Muscle layer of colon (tissue), 2 donors: ENCODE measurements around the gene C1orf21.
A peak's percentile ranks its signal among the peaks of the same experiment; 100 is the strongest.
"Not testable (repeated sequence)": the region's sequence is repeated elsewhere in the genome, so short reads cannot be mapped to it uniquely, and the experiment has no call there.

Experiments used
- H3K27ac ChIP-seq: one replicate; pipeline ENCODE4 v1.7.0; 2013; ENCODE audit warnings: low read depth, mild to moderate bottlenecking, low read length, moderate library complexity
- H3K27me3 ChIP-seq, 2 donors: one replicate each; pipeline ENCODE4 v1.7.0; 2013; ENCODE audit warnings: low read length in 2 of 2, mild to moderate bottlenecking in 2 of 2; ENCODE audit not compliant: insufficient read depth in 2 of 2, control insufficient read depth in 1 of 2
- H3K36me3 ChIP-seq: one replicate; pipeline ENCODE4 v1.7.0; 2013; ENCODE audit warnings: mild to moderate bottlenecking, low read length; ENCODE audit not compliant: insufficient read depth
- H3K4me1 ChIP-seq: one replicate; pipeline ENCODE4 v1.7.0; 2013; ENCODE audit warnings: mild to moderate bottlenecking, low read length; ENCODE audit not compliant: insufficient read depth
- H3K4me3 ChIP-seq, 2 donors: one replicate each; pipeline ENCODE4 v1.7.0; 2013; ENCODE audit warnings: low read length in 2 of 2, low read depth in 1 of 2, mild to moderate bottlenecking in 1 of 2, moderate library complexity in 1 of 2
- H3K9ac ChIP-seq: one replicate; pipeline ENCODE4 v1.7.0; 2013; ENCODE audit warnings: low read length
- H3K9me3 ChIP-seq: one replicate; pipeline ENCODE4 v1.7.0; 2013; ENCODE audit warnings: mild to moderate bottlenecking, low read length
- donor health status: abdominal sarcoma.
- donor health status: Adenocarcinoma of cecum.

The C1orf21 gene

DNA sequence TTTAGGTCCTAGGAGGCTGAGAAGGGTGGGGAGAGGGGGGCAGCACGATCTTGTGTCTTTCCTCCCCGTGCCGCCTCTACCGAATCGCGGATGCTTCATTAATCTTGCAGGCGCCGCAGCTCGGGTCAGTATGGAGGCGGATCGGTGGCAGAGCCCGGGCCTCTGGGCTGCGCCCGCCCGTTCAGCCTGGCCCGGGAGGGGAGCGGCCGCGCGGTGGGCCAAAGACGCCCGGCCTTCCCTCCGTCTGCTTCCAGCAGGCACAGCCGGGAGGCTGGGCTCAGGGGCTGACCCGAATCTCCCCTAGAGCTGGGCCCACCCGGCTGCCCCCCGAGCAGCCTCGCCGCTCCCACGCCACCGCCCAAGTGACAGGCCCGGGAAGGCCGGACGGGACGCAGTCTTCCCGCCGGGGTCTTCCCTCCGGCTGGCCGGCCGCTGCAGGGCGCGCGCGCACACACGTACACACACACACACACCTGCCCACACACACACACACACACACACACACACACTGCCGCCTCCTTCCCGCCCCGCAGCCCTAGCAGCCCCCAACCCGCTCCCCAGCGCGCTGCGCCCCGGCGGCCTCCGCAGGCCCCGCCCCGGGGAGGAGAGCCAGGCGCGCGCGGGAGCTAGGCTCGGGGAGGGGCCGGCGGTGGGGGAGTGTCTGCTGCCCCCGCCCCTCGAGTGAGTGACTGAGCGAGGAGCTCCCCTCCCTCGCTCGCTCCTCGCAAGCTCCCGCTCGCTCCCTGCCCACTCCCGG is at the start of gene C1orf21:
Gene C1orf21, plus strand, starts transcription at position 718 of the 757 bp plus-strand sequence. CDS start 90,481 bp downstream, outside the sequence.
- peak within 1 kb of the TSS; percentile 73 for H3K27ac ChIP-seq

GRCh38 chr1:184337865-184338264 is 49.0 kb upstream of the C1orf21 start:
- not testable (repeated sequence) for H3K27me3 ChIP-seq, H3K4me1 ChIP-seq, H3K27ac ChIP-seq, H3K9ac ChIP-seq, H3K4me3 ChIP-seq, H3K36me3 ChIP-seq, H3K9me3 ChIP-seq

More for the DNA sequence above, at the start of gene C1orf21:
- H3K4me1 ChIP-seq = peaks cover 23% of the 10 kb centered on the region
- peak within 1 kb of the TSS; percentile 68 for H3K9ac ChIP-seq
- H3K27me3 ChIP-seq = peaks cover 0 to 4% of the 10 kb centered on the region in 2 donors
- H3K4me3 ChIP-seq = peak within 1 kb of the TSS; percentile 87 to 90
- H3K9me3 ChIP-seq = no peaks in the 10 kb centered on the region
- no peaks in the 10 kb centered on the region for H3K36me3 ChIP-seq

- Histone ChIP-seq H3K27ac (no peak overlapping the region), H3K4me3 (no peak overlapping the region), H3K36me3 (no peaks in the 10 kb centered on the region), H3K4me1 (no peaks in the 10 kb centered on the region), H3K27me3 (no peaks in the 10 kb centered on the region), H3K9ac (no peak overlapping the region), H3K9me3 (no peaks in the 10 kb centered on the region)
Measured at GRCh38 chr1:184340984-184341383, 45.8 kb upstream of the C1orf21 start.

DNA sequence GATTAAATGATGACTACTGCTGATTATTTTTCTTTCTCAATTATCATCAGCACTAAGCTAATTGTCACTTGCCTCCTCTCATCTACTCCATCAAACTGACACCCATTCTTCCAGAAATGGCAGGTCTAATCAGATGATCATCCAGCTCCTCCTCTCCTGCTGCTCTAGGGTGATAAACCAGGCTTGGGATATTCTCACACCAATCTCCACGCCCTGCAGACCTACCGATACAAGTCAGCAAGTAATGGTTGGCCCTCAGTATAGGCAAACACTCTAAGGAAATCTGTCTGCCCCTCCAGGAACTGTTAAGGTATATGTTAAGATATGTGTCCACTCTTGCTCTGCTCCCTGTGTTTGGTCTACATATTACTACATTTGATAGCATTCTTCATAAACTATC is 36.3 kb upstream of the C1orf21 start:
- H3K36me3 ChIP-seq = no peaks in the 10 kb centered on the region
- no peak overlapping the region for H3K9ac ChIP-seq
- no peak overlapping the region for H3K27ac ChIP-seq
- H3K4me3 ChIP-seq = no peak overlapping the region
- no peaks in the 10 kb centered on the region for H3K9me3 ChIP-seq
- H3K4me1 ChIP-seq = no peaks in the 10 kb centered on the region
- H3K27me3 ChIP-seq = no peaks in the 10 kb centered on the region

DNA sequence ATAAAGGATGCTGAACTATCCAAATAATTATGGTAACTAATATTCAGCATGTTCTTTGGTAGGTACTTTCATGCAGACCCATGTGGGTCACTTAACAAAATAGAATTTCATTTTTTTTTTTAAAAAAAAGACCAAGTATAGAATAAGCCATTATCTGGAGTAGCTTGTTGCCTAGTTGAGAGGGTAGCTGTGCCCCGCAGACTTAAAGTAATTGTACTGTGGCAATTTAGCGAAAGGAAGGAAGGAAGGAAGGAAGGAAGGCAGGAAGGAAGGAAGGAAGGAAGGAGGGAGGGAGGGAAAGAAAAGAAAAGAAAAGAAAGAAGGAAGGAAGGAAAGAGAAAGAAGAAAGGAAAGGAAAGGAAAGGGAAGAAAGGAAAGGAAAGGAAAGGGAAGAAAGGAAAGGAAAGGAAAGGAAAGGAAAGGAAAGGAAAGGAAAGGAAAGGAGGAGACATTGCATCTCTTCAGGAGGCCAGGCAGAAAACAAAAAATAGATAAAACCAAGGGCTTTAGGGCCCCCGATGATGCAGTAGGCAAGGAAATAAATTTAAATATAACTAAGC is 35.3 kb upstream of the C1orf21 start:
- no peaks in the 10 kb centered on the region for H3K36me3 ChIP-seq
- H3K9me3 ChIP-seq = no peaks in the 10 kb centered on the region
- H3K4me3 ChIP-seq = no peak overlapping the region
- no peaks in the 10 kb centered on the region for H3K27me3 ChIP-seq
- no peak overlapping the region for H3K27ac ChIP-seq
- no peaks in the 10 kb centered on the region for H3K4me1 ChIP-seq
- no peak overlapping the region for H3K9ac ChIP-seq

- no peaks in the 10 kb centered on the region for H3K9me3 ChIP-seq
- H3K27ac ChIP-seq = no peak overlapping the region
- H3K4me3 ChIP-seq = no peak overlapping the region
- no peak overlapping the region for H3K9ac ChIP-seq
- H3K27me3 ChIP-seq = no peaks in the 10 kb centered on the region
- H3K36me3 ChIP-seq = no peaks in the 10 kb centered on the region
- H3K4me1 ChIP-seq = no peaks in the 10 kb centered on the region
Measured at GRCh38 chr1:184352776-184353175, 34.1 kb upstream of the C1orf21 start.

- H3K27me3 ChIP-seq = no peaks in the 10 kb centered on the region
- H3K9me3 ChIP-seq = no peaks in the 10 kb centered on the region
- no peak overlapping the region for H3K27ac ChIP-seq
- no peaks in the 10 kb centered on the region for H3K4me1 ChIP-seq
- no peaks in the 10 kb centered on the region for H3K36me3 ChIP-seq
- H3K9ac ChIP-seq = no peak overlapping the region
- H3K4me3 ChIP-seq = no peak overlapping the region
Measured at GRCh38 chr1:184354719-184355118, 32.1 kb upstream of the C1orf21 start.

DNA sequence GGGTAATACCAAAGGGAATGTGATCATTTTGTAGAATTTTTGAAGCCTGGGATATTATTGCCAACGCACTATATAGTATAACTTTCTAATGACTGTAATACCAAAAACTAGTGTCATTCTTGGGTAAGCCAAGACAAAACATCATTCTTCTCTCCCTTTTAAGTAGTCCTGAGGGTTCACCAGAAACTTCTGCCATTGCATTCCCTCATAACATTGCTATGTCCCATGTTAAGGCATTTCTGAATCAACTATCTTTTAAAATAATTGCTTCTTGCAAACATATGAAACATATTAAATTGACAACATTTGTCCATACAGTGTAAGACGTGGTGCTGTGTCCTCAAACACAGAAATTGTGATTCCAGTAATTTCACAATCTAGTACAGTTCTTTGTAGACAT is 29.9 kb upstream of the C1orf21 start:
- Histone ChIP-seq H3K4me3 (no peak overlapping the region), H3K4me1 (no peaks in the 10 kb centered on the region), H3K9ac (no peak overlapping the region), H3K9me3 (no peaks in the 10 kb centered on the region), H3K27me3 (no peaks in the 10 kb centered on the region), H3K27ac (no peak overlapping the region), H3K36me3 (no peaks in the 10 kb centered on the region)

DNA sequence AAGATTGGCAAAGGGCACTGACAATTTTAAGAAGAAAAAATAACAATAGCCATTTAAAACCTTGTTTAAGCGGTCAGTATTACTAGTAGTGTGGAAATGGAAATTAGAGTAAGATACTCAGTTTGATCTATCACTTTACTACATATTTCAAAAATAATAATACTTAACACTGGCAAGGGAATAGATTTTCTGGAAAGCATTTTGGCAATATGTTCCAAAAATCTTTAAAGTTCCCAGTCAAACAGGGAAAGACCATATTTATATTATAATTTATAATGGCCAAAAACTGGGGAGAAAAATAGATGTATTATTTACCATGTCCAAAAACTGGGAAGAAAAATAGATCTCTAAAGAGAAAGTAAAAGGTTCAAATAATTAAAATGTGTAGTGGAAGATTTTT is 28.6 kb upstream of the C1orf21 start:
- Histone ChIP-seq H3K4me3 (no peak overlapping the region), H3K4me1 (no peaks in the 10 kb centered on the region), H3K9ac (no peak overlapping the region), H3K27ac (no peak overlapping the region), H3K36me3 (no peaks in the 10 kb centered on the region), H3K9me3 (no peaks in the 10 kb centered on the region), H3K27me3 (no peaks in the 10 kb centered on the region)

- Histone ChIP-seq H3K27ac (no peak overlapping the region), H3K36me3 (no peaks in the 10 kb centered on the region), H3K9me3 (no peaks in the 10 kb centered on the region)
Measured at GRCh38 chr1:184359909-184360308, 26.9 kb upstream of the C1orf21 start.

GRCh38 chr1:184362876-184363275 is 24.0 kb upstream of the C1orf21 start:
- Histone ChIP-seq H3K36me3 (no peaks in the 10 kb centered on the region), H3K4me1 (peaks cover 8% of the 10 kb centered on the region), H3K27ac (no peak overlapping the region), H3K9ac (no peak overlapping the region), H3K27me3 (no peaks in the 10 kb centered on the region), H3K9me3 (no peaks in the 10 kb centered on the region), H3K4me3 (no peak overlapping the region)

More at GRCh38 chr1:184359909-184360308, 26.9 kb upstream of the C1orf21 start:
- Histone ChIP-seq H3K4me3 (no peak overlapping the region), H3K27me3 (no peaks in the 10 kb centered on the region), H3K9ac (no peak overlapping the region), H3K4me1 (no peaks in the 10 kb centered on the region)

DNA sequence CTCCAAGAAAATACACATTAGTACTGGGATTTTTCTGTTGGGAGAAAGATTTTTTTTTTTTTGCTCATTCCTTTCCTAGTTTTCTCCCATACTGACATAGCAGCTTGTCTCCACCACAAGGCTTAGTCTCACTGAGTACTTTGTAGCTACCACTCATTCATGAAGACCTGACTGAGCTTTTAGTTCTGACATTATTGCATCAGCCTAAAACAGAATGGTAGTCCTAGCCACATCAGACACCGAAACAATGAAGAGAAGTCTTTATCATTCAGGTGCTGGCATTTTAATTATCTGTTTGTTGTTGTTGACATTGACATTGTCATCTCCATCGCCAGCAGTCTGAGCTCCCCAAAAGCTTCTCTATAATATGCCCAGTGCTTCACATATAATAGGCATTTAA is 21.1 kb upstream of the C1orf21 start:
- no peaks in the 10 kb centered on the region for H3K9me3 ChIP-seq
- no peak overlapping the region for H3K27ac ChIP-seq
- H3K9ac ChIP-seq = no peak overlapping the region
- no peaks in the 10 kb centered on the region for H3K27me3 ChIP-seq
- no peaks in the 10 kb centered on the region for H3K36me3 ChIP-seq
- H3K4me3 ChIP-seq = no peak overlapping the region
- peaks cover 10% of the 10 kb centered on the region for H3K4me1 ChIP-seq
